GM18951 (cell line): ENCODE measurements around the gene SENP1.

Source experiments
- POLR2A ChIP-seq: IDR thresholded peaks from 4 replicates; pipeline ENCODE4 v1.6.1; 2011; ENCODE audit warnings: mild to moderate bottlenecking; ENCODE audit not compliant: insufficient read length, insufficient read depth; ENCODE audit errors: extremely low read depth
- in situ Hi-C: fragments of 300-500 bp; cut with MboI; formaldehyde crosslinking; loops from one replicate; pipeline ENCODE4 v1.12.0; 2022; ENCODE audit warnings: low sequenced_read_pairs, mixed read lengths, inconsistent platforms; ENCODE audit not compliant: unreplicated experiment

Gene SENP1

GRCh38 chr12:48069241-48069640, 36.6 kb downstream of the SENP1 start:
- in situ Hi-C loops, result no loop called here
- TF ChIP-seq POLR2A, result no peak

GRCh38 chr12:48068457-48068856, 37.4 kb downstream of the SENP1 start:
- in situ Hi-C loops, result no loop called here
- no peak for TF ChIP-seq POLR2A

DNA sequence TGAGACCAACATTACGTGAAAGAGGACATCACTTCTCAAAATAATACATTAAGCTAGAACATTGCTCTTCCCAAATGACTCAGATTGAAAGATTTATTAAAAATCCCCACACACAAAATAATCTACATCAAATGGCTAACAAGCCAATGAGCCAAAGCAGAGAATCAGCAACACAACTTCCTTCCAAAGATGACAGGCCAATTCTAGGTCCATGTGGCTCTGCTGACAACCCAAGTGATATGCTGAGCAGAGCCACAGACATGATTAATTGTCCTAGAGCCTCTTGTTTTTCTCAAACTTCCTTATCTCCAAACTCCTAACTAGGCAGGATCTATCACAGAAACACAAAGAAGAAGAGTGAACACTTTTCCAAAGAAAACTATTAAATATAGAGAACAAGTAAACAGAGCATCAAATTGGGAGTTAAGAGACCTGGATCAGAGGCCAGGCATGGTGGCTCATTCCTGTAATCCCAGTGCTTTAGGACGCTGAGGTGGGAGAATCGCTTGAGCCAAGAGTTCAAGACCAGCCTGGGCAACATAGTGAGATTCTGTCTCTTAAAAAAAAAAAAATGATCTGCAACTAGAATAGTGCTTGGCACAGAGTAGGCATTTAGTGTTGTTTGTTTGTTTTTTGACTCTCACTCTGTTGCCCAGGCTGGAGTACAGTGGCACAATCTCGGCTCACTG, 38.5 kb downstream of the SENP1 start:
- in situ Hi-C loops, result no loop called here
- no peak for TF ChIP-seq POLR2A

DNA sequence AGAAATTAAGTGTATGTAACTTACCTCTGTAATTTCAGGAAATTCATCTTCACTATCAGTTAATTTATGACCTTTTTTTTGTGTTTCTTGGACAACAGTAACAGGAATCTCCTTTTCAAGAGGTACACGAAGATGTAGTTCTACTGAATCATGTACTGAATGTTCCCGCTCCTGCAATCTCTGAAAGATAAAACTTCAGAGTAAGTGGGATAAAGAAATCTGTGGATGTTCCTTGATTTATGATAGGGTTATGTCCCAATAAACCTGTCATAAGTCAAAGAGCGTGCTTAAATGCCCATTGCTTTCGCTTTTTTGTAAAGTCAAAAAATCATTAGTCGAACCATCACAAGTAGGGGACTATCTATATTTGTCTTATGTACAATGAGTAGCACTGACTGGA, 40.8 kb downstream of the SENP1 start:
- no peak for TF ChIP-seq POLR2A
- in situ Hi-C loops, result no loop called here

DNA sequence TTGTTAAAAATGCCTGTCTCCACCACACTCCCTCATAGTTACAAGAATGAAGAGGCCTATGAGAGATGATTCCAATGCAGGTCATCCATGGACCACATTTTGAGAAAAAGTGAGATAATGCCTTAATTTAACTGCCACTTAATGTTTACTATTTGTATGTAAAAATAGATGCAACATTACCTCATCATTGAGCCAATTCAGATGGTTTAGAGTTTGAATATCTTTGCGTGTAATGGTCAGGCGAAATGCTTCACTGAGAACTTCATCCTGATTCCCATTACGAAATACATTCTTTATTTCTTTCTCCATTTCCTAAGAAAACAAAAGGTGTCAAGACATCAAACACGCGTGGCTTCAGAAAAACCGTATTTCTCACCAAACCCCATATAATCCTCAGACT, 42.3 kb downstream of the SENP1 start:
- in situ Hi-C loops, result no loop called here
- TF ChIP-seq POLR2A, result no peak

- in situ Hi-C loops, result no loop called here
- TF ChIP-seq POLR2A, result no peak
Observed at GRCh38 chr12:48061938-48062719, 43.8 kb downstream of the SENP1 start.

GRCh38 chr12:48060474-48060873, 45.4 kb downstream of the SENP1 start:
- in situ Hi-C loops, result no loop called here
- no peak for TF ChIP-seq POLR2A

GRCh38 chr12:48058771-48059170, 47.1 kb downstream of the SENP1 start:
- in situ Hi-C loops, result no loop called here
- no peak for TF ChIP-seq POLR2A

DNA sequence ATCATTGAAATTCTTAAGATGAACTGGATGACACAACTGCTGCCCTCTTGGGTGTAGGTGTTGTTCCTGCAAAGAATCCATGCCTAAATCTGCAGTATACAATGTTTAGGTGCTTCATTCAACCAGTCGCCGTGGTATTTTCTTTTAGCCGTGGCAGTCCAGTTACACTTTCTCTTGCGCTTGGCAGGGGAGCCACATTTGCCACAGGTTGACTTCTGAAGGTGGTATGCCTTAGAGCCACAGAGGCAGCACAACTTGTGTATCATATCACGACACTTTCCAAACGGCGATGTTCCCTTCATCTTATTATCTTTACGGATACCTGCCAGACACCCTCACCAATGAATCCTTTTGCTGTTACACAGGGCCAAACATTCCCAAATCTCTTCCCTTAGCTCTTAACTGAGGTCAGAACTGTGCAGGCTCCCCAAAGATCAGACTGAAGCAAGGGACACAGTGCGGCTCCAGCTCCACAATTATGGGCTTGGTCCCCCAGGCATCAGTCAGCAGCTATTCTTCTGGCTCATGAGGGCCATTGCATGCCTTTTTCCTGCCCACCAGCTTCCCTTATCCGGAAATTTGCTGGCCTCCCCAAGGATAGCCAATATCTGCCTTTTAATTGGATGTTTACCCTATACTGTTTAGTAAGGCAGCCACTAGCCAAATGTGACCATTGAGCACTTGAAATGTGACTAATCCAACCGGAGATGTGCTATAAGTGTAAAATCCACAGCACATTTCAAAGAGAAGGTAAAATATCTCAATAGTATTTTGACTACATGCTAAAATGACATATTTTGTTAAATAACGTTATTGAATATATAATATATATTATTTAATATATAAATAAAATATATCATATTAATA, 50.7 kb downstream of the SENP1 start:
- in situ Hi-C loops, result no loop called here
- no peak for TF ChIP-seq POLR2A

DNA sequence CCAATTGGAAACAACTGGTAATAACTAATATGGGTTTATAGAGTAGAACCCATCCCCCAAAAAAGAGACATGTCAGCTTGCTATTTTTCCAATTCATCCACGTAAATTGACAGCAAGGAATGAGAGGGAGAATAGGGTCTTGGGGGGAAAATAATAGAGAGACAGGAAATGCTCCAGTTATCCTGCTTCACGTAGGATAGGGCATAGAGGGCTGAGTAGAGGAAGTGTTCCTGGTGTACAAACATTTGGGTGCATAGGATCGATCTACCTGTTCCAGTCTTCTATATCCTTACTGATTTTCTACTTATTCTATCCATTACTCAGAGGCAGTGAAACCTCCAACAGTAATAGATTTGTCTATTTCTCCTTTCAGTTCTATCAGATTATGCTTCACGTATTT, 52.0 kb downstream of the SENP1 start:
- in situ Hi-C loops, result no loop called here
- no peak for TF ChIP-seq POLR2A

- in situ Hi-C loops, result no loop called here
- no peak for TF ChIP-seq POLR2A
Observed at GRCh38 chr12:48053122-48053521, 52.8 kb downstream of the SENP1 start.

DNA sequence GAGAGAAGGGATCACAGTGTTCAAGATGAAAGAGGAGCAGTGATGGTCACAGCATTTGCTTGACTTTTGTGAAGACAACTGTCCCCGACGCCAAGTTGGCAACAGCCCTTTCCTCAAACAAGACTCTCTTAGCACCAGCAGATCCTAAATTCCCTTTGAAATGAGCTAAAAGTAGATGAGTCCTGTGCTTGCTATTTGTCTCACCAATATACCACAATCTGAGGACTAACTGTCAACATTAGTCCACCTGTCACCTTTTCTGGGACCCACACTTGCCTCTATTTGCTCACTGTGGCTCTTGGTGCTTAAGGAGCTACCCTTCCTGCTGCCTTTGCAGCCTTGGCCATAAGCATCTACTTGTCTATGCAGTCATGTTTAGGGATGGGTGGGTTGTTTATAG, 54.2 kb downstream of the SENP1 start:
- TF ChIP-seq POLR2A, result no peak
- in situ Hi-C loops, result no loop called here

- in situ Hi-C loops, result no loop called here
Observed at GRCh38 chr12:48050174-48050573, 55.7 kb downstream of the SENP1 start.

More at GRCh38 chr12:48050174-48050573, 55.7 kb downstream of the SENP1 start:
- no peak for TF ChIP-seq POLR2A
